ENCODE data around the gene NMS. TPM values are rescaled to one million over a fixed set of nuclear protein-coding genes. Genes with fewer than 3 reads are reported as not detected.

NMS gene
- total and polyA plus RNA-seq, 10 donors, result not detected

- H3K4me1 ChIP-seq, result no peaks in the 10 kb centered on the region
- no peaks in the 10 kb centered on the region for H3K36me3 ChIP-seq
- no peak for DNase-seq
- H3K27ac ChIP-seq, result no peak overlapping the region
- no peak overlapping the region for H3K4me3 ChIP-seq
- TF ChIP-seq CTCF (IDR thresholded peaks at IDR 0.05 in 8 of 11, conservative IDR thresholded peaks at IDR 0.05 in 3 of 11) (no peak), POLR2A (IDR thresholded peaks at IDR 0.05) (no peak), POLR2AphosphoS5 (IDR thresholded peaks at IDR 0.05) (no peak)
- WGBS, 5 donors, result 82 to 97% (median 94%) methylated on average over 1 of the region's 1 CpG
- H3K27me3 ChIP-seq (replicated peaks in 1 of 7), result peaks cover 0 to 12% (median 0%) of the 10 kb centered on the region in 7 donors
- intact Hi-C loops (cut with DNase I; ENCODE audit: low total_unique reads), result no loop called here
- peaks cover 0 to 43% (median 38%) of the 10 kb centered on the region in 8 donors for H3K9me3 ChIP-seq
These were observed 9.3 kb upstream of the NMS start for GRCh38 chr2:100460904-100461530.

GRCh38 chr2:100470898-100471514 is 724 bp downstream of the NMS start:
- TF ChIP-seq CTCF (IDR thresholded peaks at IDR 0.05 in 8 of 11, conservative IDR thresholded peaks at IDR 0.05 in 3 of 11) (no peak), POLR2AphosphoS5 (IDR thresholded peaks at IDR 0.05) (no peak), POLR2A (IDR thresholded peaks at IDR 0.05) (no peak)
- Histone ChIP-seq H3K27ac (no peak overlapping the region), H3K27me3 (replicated peaks in 1 of 7) (peaks cover 0 to 31% (median 7%) of the 10 kb centered on the region in 7 donors), H3K36me3 (no peaks in the 10 kb centered on the region), H3K4me1 (no peaks in the 10 kb centered on the region), H3K4me3 (no peak overlapping the region), H3K9me3 (peaks cover 0 to 2% (median 0%) of the 10 kb centered on the region in 8 donors)
- WGBS, 5 donors, result 26 to 40% (median 31%) methylated on average over 14 to 16 of the region's 16 CpGs
- no peak for DNase-seq
- intact Hi-C loops (cut with DNase I; ENCODE audit: low total_unique reads), result no loop called here

- peaks cover 0 to 11% (median 0%) of the 10 kb centered on the region in 7 donors for H3K27me3 ChIP-seq (replicated peaks in 1 of 7)
- no peaks in the 10 kb centered on the region for H3K4me1 ChIP-seq
- no peak overlapping the region for H3K27ac ChIP-seq
- DNase-seq, result no peak
- TF ChIP-seq POLR2AphosphoS5 (IDR thresholded peaks at IDR 0.05) (no peak), POLR2A (IDR thresholded peaks at IDR 0.05) (no peak), CTCF (IDR thresholded peaks at IDR 0.05 in 8 of 11, conservative IDR thresholded peaks at IDR 0.05 in 3 of 11) (no peak)
- no peak overlapping the region for H3K4me3 ChIP-seq
- intact Hi-C loops (cut with DNase I; ENCODE audit: low total_unique reads), result no loop called here
- 86 to 93% (median 89%) methylated on average over 8 of the region's 8 CpGs for WGBS, 5 donors
- no peaks in the 10 kb centered on the region for H3K36me3 ChIP-seq
- no peaks in the 10 kb centered on the region for H3K9me3 ChIP-seq
These were observed 6.3 kb downstream of the NMS start for GRCh38 chr2:100476606-100477005.

- Histone ChIP-seq H3K4me1 (no peaks in the 10 kb centered on the region), H3K9me3 (no peaks in the 10 kb centered on the region), H3K27ac (no peak overlapping the region), H3K4me3 (no peak overlapping the region), H3K27me3 (replicated peaks in 1 of 7) (no peaks in the 10 kb centered on the region), H3K36me3 (no peaks in the 10 kb centered on the region)
- 62 to 74% (median 68%) methylated on average over 4 of the region's 4 CpGs for WGBS, 5 donors
- TF ChIP-seq POLR2A (IDR thresholded peaks at IDR 0.05), result no peak
- no peak for TF ChIP-seq CTCF (IDR thresholded peaks at IDR 0.05 in 8 of 11, conservative IDR thresholded peaks at IDR 0.05 in 3 of 11)
- TF ChIP-seq POLR2AphosphoS5 (IDR thresholded peaks at IDR 0.05), result no peak
- DNase-seq, result no peak
- intact Hi-C loops (cut with DNase I; ENCODE audit: low total_unique reads), result no loop called here
These were observed 12.5 kb downstream of the NMS start for GRCh38 chr2:100482741-100483140.

Measured in spleen (tissue), 11 donors.